ENCODE results near the gene EXT2.

- TF ChIP-seq CTCF (IDR thresholded peaks at IDR 0.05) (no peak), POLR2A (IDR thresholded peaks at IDR 0.05) (no peak)
Measured at GRCh38 chr11:44250421-44250820, 154.9 kb downstream of the EXT2 start.
